Stimulated activated CD4-positive, alpha-beta T cell treated with anti-CD3 and anti-CD28 coated beads, Interleukin-15, amount 100 ng/mL, for 1 hour (primary cell): ENCODE results near the gene FXYD6.
"Not testable (repeated sequence)": the region's sequence is repeated elsewhere in the genome, so short reads cannot be mapped to it uniquely, and the experiment has no call there.

Experiments
- DNase-seq, 2 donors: peaks; one replicate each; pipeline ENCODE4 v3.0.0-alpha.2; 2020; ENCODE audit warnings: low read depth in 1 of 2, low spot score in 1 of 2

Gene FXYD6

DNA sequence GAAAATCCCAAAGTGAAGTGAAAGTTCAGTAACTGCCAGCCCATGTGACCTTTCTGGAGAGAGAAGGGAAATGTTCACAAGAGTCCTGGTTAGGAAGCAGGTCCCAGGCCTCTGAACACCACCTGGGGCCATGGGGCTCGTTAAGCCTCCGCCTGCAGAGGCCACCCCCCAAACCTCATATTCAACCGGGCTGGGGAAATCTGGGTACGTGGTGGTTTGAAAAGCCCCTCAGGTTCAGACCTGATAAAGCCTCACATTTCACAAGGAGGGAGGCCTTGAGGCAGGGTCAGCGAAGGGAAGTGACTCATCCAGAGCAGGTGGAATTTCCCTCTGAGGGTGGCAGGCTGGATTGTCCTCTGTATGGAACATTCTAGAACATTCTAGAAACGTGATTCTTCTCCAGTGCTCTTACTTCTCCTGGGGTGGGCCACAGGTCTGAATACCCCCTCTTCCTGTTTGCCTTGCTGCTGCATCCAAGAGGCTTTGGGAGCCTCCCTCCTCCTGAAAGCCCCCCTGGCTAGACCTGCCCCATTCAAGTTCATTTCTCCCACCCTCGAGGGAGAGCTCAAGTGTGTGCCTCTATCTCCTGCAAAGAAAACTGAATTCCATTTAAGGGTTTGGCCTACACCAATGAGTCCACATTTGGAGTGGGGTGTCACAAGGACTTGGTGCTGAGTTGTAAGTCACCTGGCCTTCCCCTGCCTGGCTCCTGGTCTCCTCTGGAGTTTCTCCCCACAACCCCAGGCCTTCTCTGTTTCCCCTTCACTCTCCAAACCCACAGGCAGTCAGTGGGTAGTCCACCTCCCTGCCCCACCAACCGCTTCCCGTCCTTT is 58.2 kb downstream of the FXYD6 start:
- no peak for DNase-seq

DNA sequence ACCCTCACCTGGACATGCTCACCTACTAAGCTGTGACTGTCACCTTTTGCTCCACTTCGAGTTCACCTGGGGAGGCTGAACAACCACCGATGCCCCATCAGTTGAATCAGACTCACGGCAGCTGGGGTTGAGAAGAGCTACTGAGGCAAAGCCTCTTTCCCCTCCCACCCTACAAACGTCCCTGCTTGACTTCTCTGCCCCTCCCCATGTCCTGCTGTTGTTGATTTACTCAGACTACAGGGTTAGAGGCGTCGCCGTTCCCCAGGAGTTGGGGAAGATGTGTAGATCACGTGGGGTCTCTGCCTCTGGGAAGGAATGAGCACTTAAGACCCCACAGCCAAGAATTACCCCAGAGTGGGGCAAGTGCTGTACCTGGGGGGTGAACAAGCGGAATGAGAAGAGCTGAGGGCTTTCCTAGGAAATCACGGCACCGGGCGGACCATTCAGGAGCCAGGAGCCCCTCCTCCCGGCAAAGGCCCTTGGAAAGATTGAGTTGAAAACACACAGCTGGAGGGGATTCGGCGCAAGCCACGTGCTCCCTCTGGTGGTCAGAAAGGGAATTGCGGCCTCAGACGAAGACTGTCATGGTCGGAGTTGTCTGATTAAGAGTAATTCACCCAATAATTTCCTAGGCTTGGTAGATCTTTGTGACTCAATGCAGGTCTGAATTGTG is 59.0 kb downstream of the FXYD6 start:
- peak; percentile 72 to 82 for DNase-seq

DNA sequence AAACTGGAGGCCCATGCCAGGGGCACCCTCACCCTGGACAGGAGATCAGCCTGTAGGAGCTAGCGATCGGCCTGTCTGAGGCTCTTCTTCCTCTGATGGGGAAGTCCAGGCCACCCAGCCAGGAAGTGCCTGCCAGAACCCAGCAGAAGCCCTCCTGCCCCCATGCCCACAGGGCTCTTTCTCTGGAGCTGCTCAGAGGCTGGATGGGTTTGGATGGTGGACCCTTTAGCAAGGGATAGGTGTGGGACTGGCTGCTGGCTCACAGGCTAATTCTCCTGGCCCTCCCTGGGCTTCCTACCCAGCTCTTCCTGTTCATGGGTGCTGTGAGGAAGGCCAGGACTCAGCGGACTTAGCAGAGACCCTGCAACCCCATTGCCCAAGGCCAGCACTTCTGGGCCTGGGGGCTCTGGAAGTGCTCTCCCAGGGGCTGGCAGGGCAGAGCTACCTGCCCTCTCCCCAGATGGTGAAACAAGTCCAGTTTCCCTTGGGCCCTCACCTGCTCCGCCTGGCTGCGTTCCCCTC is 59.6 kb downstream of the FXYD6 start:
- no peak for DNase-seq

DNA sequence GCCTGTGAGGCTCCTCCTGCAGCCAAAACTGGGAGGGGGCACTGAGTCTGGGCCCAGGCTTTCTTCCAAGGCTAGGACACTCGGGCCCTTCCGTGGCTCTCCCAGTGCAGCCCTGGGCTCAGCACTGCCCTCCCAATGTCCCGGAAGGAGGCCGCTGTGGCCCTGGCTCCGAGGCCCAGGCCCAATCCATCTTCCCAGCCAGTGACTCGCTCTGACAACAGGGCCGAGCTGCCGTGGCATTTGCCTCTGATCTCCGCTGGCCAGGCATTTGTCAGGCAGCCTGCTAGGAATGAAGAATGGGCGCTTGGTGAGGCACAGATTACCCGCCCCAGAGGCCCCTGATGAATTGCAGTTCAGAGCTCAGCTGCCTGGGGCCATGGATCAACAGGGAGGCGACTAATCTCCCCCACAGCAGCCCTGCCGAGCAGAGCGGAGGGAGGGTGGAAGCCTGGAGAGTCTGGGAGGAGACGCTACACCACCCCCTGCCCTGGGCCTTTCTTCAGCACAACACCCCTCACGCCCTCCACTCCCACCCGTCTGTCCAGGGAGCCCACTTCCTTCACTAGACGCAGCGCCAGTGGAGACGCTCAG is 60.2 kb downstream of the FXYD6 start:
- DNase-seq, result no peak

DNA sequence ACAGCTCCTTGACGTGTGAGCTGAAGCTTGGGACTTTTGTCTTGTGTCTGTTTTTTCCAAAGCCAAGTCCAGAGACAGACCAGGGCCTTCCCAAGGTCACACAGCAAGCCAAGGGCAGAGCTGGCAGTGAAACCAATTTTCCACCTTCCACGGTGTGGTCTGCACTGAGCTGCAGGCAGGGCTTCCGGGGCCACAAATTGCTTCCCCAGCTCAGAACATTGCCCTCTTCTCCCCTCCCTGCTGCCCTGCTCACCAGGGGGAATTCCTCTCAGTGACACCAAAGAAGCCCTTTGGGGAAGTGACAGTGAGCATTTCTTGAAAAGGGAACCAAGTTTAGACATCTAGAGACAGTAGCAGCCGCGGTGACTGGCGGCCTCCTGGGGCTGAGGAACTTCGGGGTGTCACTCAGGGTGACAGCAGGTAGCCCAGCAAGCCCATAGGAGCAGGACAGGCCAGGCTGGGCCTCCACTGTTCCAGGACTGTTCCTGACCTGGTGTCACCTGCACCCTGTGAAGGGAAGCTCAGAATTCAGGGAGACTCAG is 61.1 kb downstream of the FXYD6 start:
- peak; percentile 34 to 51 for DNase-seq

DNA sequence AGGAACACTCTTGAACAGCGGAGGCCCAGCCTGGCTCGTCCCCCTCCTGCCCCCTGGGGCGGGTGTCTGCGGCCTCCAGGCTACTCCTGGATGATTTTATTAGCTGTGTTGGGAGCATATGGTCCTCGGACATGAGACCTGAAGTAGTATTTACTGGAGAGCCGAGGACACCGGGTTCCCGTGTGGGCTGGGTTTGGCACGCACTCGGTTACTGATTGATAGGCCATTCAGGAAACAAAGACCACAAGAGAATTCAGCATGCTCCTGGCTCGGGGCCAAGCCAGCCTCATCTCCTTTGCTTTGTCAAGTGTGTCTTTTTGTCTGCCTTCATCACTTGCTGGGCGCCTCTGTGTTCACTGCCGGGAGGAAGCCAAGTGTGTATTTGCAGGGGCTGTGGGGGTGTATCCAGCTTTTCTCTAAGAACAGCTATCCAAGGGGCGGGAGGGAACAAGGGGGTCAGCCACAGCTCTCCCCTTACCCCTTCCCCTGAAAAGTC is 61.6 kb downstream of the FXYD6 start:
- peak; percentile 50 to 65 for DNase-seq

DNA sequence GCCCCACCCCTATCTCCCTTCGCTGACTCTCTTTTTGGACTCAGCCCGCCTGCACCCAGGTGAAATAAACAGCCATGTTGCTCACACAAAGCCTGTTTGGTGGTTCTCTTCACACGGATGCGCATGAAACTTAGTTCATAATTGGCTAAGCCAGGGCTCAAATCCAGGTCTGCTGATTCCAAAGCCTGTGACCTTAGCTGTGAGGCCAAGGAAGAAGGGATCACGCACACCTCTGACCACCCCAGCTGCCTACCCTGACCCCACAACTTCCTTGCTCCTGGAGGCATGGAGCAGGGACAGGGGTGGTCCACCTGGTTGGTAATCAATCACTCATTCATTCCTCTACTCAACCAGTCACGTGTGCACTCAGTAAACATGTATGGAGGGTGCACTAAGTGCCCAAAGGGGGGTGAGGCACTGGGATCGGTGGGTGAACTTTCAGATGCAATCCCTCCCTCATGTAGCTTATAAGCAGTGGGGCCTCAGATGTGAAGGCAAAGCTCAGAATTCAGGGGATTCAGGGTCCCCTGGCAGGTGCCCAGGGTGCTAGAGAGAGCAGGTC is 62.2 kb downstream of the FXYD6 start:
- no peak for DNase-seq

DNA sequence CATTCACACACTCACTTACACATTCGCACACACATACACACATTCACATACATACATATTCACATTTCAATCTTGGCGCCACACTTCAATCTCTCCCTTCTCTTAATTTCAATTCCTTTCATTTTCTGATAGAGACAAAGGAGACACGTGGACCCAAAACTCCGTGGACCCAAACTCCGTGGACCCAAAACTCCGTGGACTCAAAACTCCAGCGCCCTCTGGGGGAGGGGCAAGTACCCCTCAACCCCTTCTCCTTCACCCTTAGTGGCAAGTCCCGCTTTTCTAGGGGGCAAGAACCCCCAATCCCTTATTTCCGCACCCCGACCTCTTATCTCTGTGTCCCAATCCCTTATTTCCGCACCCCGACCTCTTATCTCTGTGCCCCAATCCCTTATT is 66.4 kb downstream of the FXYD6 start:
- not testable (repeated sequence) for DNase-seq

DNA sequence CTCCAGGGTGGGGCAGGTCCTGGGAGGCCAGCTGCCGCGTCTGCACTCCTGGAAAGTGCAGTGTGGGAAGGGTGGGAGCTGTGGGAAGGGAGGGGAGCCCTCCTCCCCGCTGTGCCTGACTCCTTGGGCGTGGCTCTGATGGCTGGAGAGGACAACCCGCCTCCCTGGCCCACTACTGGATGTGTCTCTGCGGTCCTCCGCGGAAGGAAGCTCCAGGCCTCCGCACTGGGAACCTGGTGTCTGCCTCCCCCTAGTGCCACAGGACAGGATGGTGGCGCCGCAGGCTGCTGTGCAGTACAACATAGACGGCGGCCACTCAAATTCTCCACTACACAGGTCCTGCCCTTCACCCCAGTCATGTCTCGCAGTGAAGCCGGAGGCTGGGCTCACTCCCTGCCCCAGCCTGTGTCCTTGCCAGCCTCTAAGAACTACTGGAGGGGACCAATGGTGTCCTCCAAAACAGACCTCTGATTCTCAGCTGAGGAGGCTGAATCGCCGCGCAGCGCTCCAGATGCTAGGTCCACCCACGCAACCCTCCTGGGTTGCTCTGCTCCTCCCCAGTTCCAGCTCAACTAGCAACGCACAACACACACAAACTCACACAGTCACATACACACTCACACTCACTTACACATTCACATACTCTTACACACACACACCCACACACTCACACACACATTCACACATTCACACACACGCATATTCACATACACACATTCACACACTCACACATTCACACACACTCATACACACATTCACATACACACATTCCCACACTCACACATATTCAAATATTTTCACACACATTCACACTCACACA is 67.0 kb downstream of the FXYD6 start:
- no peak for DNase-seq

DNA sequence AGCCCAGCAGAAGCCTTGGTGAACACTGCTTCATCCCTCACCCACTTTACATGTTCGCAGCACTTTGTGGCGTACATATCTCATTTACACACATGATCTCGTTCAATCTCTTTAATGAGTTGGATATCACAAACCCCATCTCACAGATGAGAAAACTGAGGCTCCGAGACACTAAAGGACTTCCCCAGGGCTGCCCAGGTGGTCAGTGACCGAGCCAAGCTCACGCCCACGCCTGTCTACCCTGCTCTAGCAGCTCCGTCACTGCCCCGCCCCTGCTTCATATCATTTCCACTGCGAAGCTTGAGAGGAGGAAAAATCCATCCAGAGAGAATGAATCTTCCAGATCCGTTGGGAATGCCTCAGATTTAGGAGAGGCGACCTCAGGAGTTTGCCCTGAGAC is 67.7 kb downstream of the FXYD6 start:
- DNase-seq, result no peak

DNA sequence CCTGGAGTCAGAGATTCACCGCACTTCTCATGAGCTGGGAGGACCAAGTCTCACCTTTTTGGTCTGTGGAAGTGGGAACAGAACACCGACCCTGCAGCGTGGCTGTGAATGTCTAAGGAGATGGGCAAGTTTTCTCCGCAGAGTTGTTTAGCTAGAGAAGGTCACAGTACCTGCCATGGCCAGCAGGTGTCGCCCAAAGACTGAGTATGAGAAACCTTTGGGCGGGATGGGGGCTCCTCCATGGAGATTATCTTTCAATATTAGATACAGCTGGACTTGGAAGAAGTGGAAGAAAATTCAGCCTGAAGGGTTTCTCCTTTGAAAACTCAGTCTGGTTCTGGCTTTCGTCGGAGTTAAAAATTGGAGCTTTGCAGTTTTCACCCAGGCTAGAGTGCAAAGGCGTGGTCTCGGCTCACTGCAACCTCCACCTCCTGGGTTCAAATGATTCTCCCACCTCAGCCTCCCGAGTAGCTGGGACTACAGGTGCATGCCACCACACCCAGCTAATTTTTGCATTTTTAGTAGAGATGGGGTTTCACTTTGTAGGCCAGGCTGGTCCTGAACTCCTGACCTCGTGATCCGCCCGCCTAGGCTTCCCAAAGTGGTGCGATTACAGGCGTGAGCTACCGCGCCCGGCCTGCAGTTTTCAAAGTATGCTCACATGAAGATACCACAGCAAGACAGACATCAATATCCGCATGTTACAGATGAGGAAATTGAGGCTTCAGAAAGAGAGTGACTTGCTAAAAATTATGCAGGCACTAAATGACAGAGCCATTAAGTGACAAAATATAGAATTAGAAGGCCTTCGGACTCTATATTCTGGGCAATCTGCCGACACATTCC is 68.8 kb downstream of the FXYD6 start:
- DNase-seq, result peak; percentile 56 to 71

DNA sequence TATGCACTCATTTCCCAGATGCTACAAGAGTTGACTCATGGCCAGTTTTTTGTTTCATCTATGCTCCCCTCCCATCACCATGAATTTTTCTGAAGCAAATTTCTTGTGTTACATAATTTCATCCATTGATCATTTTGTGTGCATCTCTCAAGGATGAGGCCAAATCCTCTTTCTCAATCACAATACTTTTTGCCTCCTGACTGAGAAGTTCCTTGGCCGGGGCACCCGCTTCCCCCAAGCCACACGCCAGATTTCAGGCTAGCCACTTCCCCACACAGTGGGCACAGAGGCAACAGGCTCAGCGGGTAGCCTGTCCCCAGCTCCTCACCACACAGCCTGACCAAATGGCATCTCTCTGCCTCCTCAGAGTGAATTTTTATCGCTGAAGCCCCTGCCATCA is 69.6 kb downstream of the FXYD6 start:
- no peak for DNase-seq

DNA sequence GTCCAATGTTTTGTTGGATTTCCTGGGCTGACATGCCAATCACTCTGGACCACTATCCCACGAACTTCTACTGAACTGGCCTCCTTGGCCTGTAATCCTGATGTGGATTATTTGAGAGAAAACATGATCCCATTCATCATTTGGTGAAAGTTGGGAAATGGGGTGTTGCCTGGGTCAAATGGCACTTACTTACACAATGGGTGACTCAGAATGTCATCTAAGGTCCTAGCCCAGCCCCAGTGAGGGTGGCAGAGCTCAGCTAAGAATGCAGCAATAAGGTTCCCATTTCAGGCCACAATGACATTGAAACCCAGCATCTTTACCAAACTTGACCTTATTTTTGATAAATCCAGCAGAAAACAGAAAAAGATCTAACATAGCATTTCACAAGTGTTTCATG is 71.4 kb downstream of the FXYD6 start:
- no peak for DNase-seq

DNA sequence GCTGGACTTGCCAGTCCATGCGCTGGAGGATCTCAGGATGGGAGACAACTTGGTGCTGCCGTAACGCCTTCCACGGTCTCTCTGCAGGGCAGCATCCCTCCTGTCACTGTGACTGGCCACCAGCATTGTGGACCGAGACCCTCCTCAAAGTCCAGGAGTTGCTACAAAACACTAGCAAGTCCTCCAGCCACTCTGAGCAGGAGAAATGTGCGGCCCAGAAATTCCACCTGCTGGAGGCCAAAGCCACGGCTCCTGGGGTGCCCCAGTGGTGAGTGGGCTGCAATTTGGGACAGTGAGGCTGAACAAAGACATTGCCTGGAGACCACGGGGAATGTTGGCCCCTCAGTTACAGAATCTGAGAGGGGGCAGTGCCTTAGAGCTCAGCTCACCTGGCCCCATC is 72.6 kb downstream of the FXYD6 start:
- DNase-seq, result no peak

DNA sequence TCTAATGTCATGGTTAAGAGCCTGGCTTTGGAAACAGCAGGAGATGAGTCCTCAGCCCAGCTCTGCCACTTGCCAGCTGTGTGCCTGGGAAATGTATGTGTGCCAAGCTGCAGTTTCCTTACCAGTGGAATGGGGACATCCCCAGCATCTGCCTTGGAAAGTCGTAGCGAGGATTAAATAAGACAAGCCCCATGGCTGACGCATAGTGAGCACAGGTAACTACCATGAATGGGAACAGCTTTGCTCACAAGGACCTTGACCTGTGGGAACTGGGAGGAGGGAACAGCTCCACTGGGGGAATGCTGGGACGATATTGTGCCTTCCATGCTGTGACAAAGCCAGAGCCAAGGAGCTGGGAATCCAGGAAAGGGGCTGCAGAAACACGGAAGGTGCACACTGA is 76.8 kb downstream of the FXYD6 start:
- DNase-seq, result no peak

DNA sequence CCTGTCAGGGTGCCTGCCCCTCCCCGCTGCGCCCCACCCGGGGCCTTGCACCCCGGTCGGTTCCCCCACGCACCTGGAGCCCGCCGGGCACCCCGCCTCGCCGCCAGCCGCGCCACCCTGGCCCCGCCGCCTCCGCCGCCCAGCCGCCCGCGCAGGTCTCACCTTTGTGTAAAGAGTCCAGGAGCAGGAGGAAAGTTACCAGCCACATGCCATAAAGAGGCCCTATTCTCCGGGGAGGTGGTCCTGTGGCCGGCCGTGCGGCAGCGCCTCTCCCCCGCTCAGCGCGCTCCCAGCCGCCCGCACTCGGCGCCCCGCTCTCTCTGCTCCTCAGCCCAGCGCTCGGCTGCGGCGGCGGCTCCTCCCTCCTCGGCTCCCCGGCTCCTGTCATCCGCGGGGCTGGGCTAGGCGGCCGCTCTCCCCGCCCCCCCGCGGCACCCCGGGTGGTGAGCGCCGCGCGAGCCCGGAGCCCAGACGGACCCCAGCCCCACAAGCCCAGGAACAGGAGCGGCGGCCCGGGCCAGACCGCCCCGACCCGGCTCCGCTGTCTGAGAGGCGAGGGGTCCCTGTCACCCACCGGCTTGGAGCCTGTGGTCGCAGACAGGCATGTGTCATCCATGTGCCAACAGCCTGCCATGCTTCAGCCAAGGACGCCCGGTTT is 79.5 kb downstream of the FXYD6 start, which contains the start of gene DSCAML1:
Gene DSCAML1, minus strand, starts transcription at position 345 of the 658 bp plus-strand sequence. Its CDS starts 137 bp downstream, at position 208.
- peak in 1 of 2 donors; percentile 42 for DNase-seq

DNA sequence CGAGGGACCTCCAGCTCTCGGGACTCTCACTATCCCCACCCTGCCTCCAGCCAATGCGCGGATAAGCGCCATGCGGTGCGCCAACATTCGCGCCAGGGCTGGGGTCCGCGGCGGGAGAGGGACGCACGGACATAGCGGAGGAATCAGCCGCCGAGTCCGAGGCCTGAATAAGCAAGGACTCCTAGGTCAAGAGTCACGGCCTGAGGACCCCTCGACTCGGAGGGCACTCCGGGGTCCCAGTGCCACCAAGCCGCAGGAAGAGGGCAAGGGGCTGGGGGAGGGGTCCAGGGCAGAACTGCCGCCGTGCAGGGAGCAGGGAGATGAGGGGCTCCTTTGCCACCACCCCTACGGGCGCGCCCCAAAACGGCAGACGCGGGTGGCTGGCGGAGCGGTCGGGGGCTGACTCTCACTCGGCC is 80.0 kb downstream of the FXYD6 start:
- no peak for DNase-seq

DNA sequence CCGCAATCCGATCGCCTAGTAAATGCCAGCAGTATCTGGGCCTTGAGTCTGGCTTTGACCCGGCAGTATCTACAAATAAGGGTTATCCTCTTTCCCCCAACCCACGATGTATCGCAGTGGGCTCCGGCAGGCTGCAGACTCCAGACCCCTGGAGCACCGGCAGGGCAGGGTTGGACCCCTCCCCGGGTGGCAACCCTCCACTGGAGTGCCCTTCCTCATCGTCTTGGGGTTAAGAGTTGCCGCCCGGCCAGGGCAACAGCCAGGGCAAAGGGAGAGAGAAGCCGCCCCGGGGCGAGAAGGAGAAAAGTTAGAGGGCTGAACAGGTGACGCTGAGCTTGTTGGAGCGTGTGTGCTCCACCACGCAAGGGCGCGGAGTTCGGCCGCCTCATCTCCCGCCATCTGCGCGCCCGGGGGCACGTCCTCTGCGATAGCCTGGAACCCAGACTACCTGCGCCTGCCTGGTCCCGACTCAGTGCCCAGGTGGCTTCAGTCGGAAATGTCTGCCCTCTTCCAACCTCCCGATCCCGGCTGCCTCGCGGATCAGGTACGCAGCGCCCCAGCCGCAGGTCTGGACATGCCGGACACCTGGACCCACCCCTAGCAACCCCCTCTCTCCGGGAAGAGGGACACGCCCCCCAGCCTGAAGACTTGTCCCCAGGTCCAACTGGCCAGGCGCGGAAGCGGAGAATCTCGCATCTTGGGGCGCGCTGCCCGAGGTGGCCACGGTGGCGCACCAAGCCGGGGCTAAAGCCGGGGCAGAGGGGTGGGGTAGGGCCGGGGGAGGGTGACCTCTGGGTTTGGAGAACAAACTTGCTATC is 80.6 kb downstream of the FXYD6 start:
- no peak for DNase-seq
